ENCODE measurements around the gene SEMA3G.

SEMA3G gene

DNA sequence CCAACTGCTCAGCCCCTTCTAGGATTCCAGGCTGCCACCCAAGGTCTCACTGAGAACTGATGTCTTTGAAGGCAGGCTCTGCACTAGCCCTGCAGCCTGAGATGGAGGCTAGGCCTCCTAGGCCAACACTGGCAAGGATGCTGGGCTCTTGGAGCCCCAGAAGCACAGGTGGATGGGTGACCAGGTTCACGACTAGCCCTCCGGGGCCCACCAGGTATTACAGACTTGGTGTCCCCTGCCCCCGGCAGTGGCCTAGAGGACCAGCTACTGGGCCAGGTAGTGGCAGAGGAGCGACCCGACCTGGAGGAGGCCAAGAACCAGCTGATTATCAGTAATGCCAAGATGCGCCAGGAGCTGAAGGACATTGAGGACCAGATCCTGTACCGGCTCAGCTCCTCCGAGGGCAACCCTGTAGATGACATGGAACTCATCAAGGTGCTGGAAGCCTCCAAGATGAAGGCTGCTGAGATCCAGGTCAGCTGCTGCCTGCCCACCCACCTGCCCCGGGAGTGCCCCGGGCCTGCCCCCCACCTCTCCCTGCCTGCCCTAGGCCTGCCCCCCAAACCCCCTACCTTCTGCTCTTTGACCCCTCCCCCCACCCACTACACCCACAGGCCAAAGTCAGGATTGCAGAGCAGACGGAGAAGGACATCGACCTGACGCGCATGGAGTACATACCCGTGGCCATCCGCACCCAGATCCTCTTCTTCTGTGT lies 52.5 kb downstream of the SEMA3G start:
- TF ChIP-seq, protein P1, sequence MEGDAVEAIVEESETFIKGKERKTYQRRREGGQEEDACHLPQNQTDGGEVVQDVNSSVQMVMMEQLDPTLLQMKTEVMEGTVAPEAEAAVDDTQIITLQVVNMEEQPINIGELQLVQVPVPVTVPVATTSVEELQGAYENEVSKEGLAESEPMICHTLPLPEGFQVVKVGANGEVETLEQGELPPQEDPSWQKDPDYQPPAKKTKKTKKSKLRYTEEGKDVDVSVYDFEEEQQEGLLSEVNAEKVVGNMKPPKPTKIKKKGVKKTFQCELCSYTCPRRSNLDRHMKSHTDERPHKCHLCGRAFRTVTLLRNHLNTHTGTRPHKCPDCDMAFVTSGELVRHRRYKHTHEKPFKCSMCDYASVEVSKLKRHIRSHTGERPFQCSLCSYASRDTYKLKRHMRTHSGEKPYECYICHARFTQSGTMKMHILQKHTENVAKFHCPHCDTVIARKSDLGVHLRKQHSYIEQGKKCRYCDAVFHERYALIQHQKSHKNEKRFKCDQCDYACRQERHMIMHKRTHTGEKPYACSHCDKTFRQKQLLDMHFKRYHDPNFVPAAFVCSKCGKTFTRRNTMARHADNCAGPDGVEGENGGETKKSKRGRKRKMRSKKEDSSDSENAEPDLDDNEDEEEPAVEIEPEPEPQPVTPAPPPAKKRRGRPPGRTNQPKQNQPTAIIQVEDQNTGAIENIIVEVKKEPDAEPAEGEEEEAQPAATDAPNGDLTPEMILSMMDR (IDR thresholded peaks at IDR 0.05; ENCODE audit: borderline replicate concordance, insufficient read depth, low read depth, low read length) = no peak
- no peak overlapping the region for H3K4me3 ChIP-seq (ENCODE audit: low read depth, low read length)

DNA sequence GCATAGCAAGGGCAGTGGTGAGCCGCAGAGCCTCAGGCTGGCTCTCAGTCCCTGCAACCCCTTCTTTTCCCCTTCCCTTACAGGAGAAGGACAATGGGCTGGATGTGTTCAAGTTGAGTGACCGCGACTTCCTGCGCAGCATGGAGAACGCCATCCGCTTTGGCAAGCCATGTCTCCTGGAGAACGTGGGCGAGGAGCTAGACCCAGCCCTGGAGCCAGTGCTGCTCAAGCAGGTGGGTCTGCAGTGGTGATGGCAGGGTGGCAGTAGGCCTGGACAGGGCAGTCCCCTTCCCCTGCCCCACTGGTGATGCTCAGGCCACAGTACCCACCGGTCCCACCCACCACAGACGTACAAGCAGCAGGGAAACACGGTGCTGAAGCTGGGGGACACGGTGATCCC lies 53.8 kb downstream of the SEMA3G start:
- no peak overlapping the region for H3K4me3 ChIP-seq (ENCODE audit: low read depth, low read length)
- TF ChIP-seq, protein P1 (IDR thresholded peaks at IDR 0.05; ENCODE audit: borderline replicate concordance, insufficient read depth, low read depth, low read length) = no peak

DNA sequence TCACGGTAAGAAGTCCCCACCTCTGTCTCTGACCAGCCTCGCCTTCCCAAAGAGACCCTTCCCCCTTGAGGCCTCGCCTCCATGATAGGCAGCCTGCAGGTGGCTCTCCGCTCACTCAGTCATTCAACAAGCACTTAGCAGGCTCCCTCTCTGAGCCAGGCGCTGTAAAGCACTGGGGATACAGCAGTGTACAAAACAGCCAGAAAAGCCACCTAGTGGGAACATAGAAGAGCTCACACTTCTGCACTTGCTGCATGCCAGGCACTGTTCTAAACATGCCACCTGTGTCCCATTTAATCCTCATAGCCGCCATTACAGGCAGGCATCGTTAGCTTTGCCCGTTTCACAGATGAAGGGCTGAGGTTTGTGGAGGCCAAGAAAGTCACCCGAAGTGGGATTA lies 56.0 kb downstream of the SEMA3G start:
- H3K4me3 ChIP-seq (ENCODE audit: low read depth, low read length) = no peak overlapping the region
- TF ChIP-seq, protein P1 (IDR thresholded peaks at IDR 0.05; ENCODE audit: borderline replicate concordance, insufficient read depth, low read depth, low read length) = 0 out of 2 replicates have a peak, but pooled peaks have one; percentile 1

DNA sequence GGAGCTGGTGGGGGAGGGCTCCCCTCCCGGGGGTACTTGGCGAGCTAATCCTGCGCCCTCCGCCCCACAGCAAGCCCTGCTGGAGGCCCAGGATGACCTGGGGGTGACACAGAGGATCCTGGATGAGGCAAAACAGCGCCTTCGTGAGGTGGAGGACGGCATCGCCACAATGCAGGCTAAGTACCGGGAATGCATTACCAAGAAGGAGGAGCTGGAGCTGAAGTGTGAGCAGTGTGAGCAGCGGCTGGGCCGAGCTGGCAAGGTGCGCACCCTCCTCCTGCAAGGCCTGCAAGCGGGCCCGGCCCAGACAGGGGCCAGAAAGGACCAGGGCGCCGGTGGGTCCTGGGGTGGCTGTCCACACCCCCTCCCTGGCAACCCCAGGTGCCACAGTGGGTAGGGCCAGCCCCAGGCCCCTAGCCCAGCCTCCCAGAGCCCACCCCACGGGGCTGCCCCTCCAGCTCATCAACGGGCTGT lies 56.5 kb downstream of the SEMA3G start:
- TF ChIP-seq, protein P1 (IDR thresholded peaks at IDR 0.05; ENCODE audit: borderline replicate concordance, insufficient read depth, low read depth, low read length) = peak; percentile 27; the same call in 1 of the 2 replicates
- no peak overlapping the region for H3K4me3 ChIP-seq (ENCODE audit: low read depth, low read length)

DNA sequence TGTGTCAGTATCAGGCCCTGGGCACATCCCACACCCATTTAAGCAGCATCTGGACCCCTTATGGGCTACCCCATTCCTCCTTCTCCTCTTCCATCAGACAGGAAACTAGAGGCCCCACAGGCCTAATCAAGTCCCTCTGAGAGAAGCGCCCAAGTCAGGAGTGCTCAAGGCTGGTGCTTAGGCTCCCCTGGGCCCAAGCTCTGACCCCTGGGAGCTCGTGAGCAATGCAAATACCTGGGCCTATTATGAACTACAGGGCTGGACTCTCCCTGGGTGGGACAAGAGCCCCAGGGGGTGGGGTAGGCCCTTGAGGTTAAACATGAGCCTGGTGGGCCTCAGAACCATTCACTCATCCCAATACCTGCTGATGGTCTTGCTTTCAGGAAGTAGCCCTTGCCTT lies 57.4 kb downstream of the SEMA3G start:
- TF ChIP-seq, protein P1 (IDR thresholded peaks at IDR 0.05; ENCODE audit: borderline replicate concordance, insufficient read depth, low read depth, low read length) = no peak
- no peak overlapping the region for H3K4me3 ChIP-seq (ENCODE audit: low read depth, low read length)

DNA sequence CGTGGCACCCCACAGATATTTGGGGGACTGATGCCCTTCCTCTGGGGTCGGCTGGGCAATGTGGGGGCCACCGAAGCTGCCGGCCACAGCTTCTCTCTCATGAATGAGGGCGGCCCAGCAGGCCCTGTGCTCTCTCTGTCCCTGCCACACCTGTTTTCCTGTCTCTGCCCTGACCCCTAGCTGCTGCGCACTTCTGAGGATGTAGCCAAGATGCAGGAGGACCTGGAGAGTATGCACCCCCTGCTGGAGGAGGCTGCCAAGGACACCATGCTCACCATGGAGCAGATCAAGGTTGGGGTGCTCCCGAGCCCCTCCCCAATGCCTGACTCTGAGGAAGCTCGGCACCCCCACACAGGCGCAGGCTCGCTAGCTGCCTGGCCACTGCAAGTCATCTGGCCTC lies 59.7 kb downstream of the SEMA3G start:
- no peak overlapping the region for H3K4me3 ChIP-seq (ENCODE audit: low read depth, low read length)
- TF ChIP-seq, protein P1 (IDR thresholded peaks at IDR 0.05; ENCODE audit: borderline replicate concordance, insufficient read depth, low read depth, low read length) = peak; percentile 82

All from GM12875 (cell line).